Panc1 (cell line): ENCODE measurements around the gene TRAPPC8.

Experiments used
- CTCF ChIP-seq: fragments of 450-650 bp; IDR thresholded peaks from 2 replicates; pipeline ENCODE4 v1.5.1; 2017; ENCODE audit warnings: mild to moderate bottlenecking
- POLR2AphosphoS5 ChIP-seq: IDR thresholded peaks from 2 replicates; pipeline ENCODE4 v1.6.1; 2012; ENCODE audit warnings: mild to moderate bottlenecking, low read depth, low read length, moderate library complexity
- SIN3A ChIP-seq: IDR thresholded peaks from 2 replicates; pipeline ENCODE4 v1.6.1; 2012; ENCODE audit warnings: low read depth, mild to moderate bottlenecking, low read length, moderate library complexity, borderline replicate concordance; ENCODE audit not compliant: insufficient read depth
- TCF7L2 ChIP-seq: IDR thresholded peaks from 2 replicates; pipeline ENCODE4 v1.6.1; 2011; ENCODE audit warnings: mild to moderate bottlenecking, low read depth, low read length, inconsistent platforms
- TF ChIP-seq, protein P1 (sequence below), 2 experiments: IDR thresholded peaks; 2 replicates each; pipeline ENCODE4 v1.6.1; 2011 to 2012; ENCODE audit warnings: low read depth in 2 of 2, control low read depth in 1 of 2, low read length in 1 of 2, mild to moderate bottlenecking in 1 of 2, moderate library complexity in 1 of 2; ENCODE audit not compliant: insufficient read depth in 1 of 2

DNA sequence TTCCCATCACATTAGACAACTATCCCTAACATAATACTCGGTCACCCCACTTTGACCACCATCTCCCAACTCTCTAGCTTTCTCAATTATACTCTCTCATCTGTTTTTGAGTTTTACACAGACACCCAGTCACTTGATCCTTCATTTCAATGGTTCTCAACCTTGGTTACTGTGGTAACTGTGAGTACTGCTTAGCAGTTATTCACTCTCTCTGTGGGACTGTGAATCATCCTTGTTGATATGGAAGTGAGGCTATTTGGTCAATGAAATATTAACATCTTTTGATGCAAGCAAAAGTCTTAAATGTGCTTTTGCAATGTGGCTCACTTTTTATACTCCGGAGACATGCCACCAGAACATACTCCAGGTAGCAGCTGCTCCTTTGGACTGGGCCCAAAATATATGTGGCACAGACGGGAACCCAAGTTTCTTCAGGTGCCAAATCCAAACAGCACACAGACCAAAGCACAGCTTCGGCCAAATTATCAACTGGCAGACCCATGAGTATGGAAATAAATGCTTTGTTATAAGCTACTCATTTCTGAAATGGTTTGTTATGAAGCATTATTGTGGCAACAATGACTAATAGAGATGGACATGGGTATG, 107.3 kb downstream of the TRAPPC8 start:
- no peak for TF ChIP-seq POLR2AphosphoS5
- TF ChIP-seq CTCF: no peak
- TF ChIP-seq TCF7L2: no peak
- TF ChIP-seq, protein P1, sequence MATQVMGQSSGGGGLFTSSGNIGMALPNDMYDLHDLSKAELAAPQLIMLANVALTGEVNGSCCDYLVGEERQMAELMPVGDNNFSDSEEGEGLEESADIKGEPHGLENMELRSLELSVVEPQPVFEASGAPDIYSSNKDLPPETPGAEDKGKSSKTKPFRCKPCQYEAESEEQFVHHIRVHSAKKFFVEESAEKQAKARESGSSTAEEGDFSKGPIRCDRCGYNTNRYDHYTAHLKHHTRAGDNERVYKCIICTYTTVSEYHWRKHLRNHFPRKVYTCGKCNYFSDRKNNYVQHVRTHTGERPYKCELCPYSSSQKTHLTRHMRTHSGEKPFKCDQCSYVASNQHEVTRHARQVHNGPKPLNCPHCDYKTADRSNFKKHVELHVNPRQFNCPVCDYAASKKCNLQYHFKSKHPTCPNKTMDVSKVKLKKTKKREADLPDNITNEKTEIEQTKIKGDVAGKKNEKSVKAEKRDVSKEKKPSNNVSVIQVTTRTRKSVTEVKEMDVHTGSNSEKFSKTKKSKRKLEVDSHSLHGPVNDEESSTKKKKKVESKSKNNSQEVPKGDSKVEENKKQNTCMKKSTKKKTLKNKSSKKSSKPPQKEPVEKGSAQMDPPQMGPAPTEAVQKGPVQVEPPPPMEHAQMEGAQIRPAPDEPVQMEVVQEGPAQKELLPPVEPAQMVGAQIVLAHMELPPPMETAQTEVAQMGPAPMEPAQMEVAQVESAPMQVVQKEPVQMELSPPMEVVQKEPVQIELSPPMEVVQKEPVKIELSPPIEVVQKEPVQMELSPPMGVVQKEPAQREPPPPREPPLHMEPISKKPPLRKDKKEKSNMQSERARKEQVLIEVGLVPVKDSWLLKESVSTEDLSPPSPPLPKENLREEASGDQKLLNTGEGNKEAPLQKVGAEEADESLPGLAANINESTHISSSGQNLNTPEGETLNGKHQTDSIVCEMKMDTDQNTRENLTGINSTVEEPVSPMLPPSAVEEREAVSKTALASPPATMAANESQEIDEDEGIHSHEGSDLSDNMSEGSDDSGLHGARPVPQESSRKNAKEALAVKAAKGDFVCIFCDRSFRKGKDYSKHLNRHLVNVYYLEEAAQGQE (IDR thresholded peaks at IDR 0.05; ENCODE audit: insufficient read depth in 1 of 2, low read depth in 2 of 2, low read length in 1 of 2): no peak
- no peak for TF ChIP-seq SIN3A
